HepG2 (cell line): ENCODE measurements around the gene FBXL4.

Experiments used
- ETV6 ChIP-seq: sonication (generic); formaldehyde crosslinking; conservative IDR thresholded peaks from 2 replicates; pipeline ENCODE4 v1.4.0; 2020; ENCODE audit warnings: missing genetic modification reagents
- FOXK2 ChIP-seq: fragments of 450-650 bp; IDR thresholded peaks from 2 replicates; pipeline ENCODE4 v1.6.1; 2016
- MXI1 ChIP-seq: IDR thresholded peaks from 3 replicates; pipeline ENCODE4 v1.6.1; 2012; ENCODE audit warnings: low read depth, low read length, inconsistent platforms, borderline replicate concordance
- SMAD1 ChIP-seq: sonication (generic); formaldehyde crosslinking; IDR thresholded peaks from 2 replicates; pipeline ENCODE4 v1.4.0; 2020; ENCODE audit warnings: missing genetic modification reagents, low read depth, mild to moderate bottlenecking, borderline replicate concordance
- ZNF274 ChIP-seq: sonication (generic); formaldehyde crosslinking; IDR thresholded peaks from 2 replicates; pipeline ENCODE4 v1.5.1; 2020; ENCODE audit warnings: mild to moderate bottlenecking, missing genetic modification reagents

DNA sequence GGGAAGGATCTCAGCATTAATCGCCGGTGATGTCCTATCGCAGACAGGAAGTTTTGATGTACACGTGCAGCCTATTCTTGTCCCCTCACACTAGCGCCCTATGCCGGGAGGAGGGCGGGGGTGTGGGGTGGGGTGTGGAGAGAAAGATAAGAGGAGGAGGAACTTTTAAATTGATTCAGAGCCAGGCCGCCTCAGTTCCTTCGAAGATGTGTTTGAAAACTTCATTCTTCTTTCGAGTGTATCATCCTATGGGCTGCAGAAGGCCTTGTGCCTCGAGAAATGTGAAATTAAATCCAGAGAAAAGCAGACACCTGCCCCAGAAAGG is 115.8 kb downstream of the FBXL4 start:
- TF ChIP-seq FOXK2 (no peak), ZNF274 (CRISPR knock-in tag) (no peak), MXI1 (no peak), ETV6 (CRISPR knock-in tag) (no peak), SMAD1 (CRISPR knock-in tag) (no peak)
